HG03064 (cell line): ENCODE measurements around the gene OR2W1.

Source experiments
- ATAC-seq: cut with Tn5 transposase; IDR thresholded peaks from one replicate; pipeline ENCODE4 v1.9.1; 2021; ENCODE audit warnings: low read depth; ENCODE audit not compliant: unreplicated experiment

OR2W1 gene

GRCh38 chr6:29005183-29005885 lies 39.6 kb downstream of the OR2W1 start, which contains the start of gene ZNF311:
TSS of gene ZNF311 (minus strand) at chr6:29005315. CDS start at chr6:29003954, 1,361 bp downstream.
- no peak for ATAC-seq

- no peak for ATAC-seq
These were observed 48.0 kb downstream of the OR2W1 start for GRCh38 chr6:28996844-28997510.

GRCh38 chr6:28995093-28995650 lies 49.8 kb downstream of the OR2W1 start:
- no peak for ATAC-seq
